Measurements from ENCODE around the gene RARA.

GRCh38 chr17:40291281-40291664, 17.7 kb upstream of the RARA start:
- TF ChIP-seq, protein P1, sequence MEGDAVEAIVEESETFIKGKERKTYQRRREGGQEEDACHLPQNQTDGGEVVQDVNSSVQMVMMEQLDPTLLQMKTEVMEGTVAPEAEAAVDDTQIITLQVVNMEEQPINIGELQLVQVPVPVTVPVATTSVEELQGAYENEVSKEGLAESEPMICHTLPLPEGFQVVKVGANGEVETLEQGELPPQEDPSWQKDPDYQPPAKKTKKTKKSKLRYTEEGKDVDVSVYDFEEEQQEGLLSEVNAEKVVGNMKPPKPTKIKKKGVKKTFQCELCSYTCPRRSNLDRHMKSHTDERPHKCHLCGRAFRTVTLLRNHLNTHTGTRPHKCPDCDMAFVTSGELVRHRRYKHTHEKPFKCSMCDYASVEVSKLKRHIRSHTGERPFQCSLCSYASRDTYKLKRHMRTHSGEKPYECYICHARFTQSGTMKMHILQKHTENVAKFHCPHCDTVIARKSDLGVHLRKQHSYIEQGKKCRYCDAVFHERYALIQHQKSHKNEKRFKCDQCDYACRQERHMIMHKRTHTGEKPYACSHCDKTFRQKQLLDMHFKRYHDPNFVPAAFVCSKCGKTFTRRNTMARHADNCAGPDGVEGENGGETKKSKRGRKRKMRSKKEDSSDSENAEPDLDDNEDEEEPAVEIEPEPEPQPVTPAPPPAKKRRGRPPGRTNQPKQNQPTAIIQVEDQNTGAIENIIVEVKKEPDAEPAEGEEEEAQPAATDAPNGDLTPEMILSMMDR (tag by site-specific recombination; IDR thresholded peaks at IDR 0.05) = no peak
- TF ChIP-seq SP2 (tag by site-specific recombination; IDR thresholded peaks at IDR 0.05) = no peak
- TF ChIP-seq ZNF555 (tag by site-specific recombination; conservative IDR thresholded peaks at IDR 0.05) = no peak
- TF ChIP-seq ZNF596 (tag by site-specific recombination; IDR thresholded peaks at IDR 0.05) = no peak
- no peak for TF ChIP-seq PRDM2 (tag by site-specific recombination; IDR thresholded peaks at IDR 0.05; ENCODE audit: borderline replicate concordance)
